ENCODE measurements around the gene SNAP23. TPM values are rescaled to one million over a fixed set of nuclear protein-coding genes. Genes with fewer than 3 reads are reported as not detected.

The SNAP23 gene
- total RNA-seq, 1 experiment from 2014 or later: 63.2 TPM

DNA sequence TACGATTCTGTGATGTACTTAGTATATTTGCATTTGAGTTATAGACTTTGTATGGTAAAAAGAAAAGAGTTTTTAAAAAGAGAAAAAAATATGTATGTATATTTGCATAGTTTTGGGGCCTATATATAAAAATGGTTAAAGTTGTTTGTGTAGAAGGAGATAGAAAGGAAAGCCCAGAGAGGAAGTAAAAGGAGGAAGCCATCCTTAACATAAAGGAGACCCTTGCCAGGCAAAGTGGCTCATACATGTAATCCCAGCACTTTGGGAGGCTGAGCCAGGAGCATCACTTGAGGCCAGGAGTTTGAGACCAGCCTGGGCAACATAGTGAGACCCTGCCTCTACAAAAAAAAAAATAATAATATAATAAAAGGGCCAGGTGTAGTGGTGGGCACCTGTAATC, 8.4 kb downstream of the SNAP23 start:
- H2BK20ac ChIP-seq (ENCODE audit: low read depth, low read length, poor library complexity, severe bottlenecking): no peak overlapping the region
- no peaks in the 10 kb centered on the region for H3K27me3 ChIP-seq (ENCODE audit: insufficient read depth, low read length)
- peaks cover 2% of the 10 kb centered on the region; the same call in 1 of the 2 replicates for H3K79me2 ChIP-seq (ENCODE audit: insufficient read depth, low read length)
- no peaks in the 10 kb centered on the region for H3K23me2 ChIP-seq (ENCODE audit: insufficient read length, low read depth, low read length, poor library complexity, severe bottlenecking)
- peaks cover 4% of the 10 kb centered on the region; the same call in 1 of the 2 replicates for H3K4me1 ChIP-seq (ENCODE audit: insufficient read depth, low read length)
- no peak overlapping the region for H2AK5ac ChIP-seq (ENCODE audit: insufficient read length, low read length)
- no peak overlapping the region for H4K5ac ChIP-seq (ENCODE audit: insufficient read length, low read depth, low read length)
- no peaks in the 10 kb centered on the region for H3K27me3 Mint-ChIP-seq (ENCODE audit: low read depth)
- no peak overlapping the region for H4K91ac ChIP-seq (ENCODE audit: insufficient read length, low read depth, low read length)
- no peak overlapping the region for H3T11ph ChIP-seq (ENCODE audit: low read length)
- no peak overlapping the region for H3K18ac ChIP-seq (ENCODE audit: insufficient read length, low read depth, low read length)
- WGBS (ENCODE audit: extremely low coverage, insufficient read length, low lambda C conversion rate): 100% methylated on average over 1 of the region's 1 CpG
- H3K4me3 Mint-ChIP-seq: no peak overlapping the region
- no peak overlapping the region for H3K27ac Mint-ChIP-seq
- no peak overlapping the region for H3K14ac ChIP-seq (ENCODE audit: insufficient read depth, low read length)
- H2BK120ac ChIP-seq (ENCODE audit: low read depth, low read length, poor library complexity, severe bottlenecking): no peak overlapping the region
- no peak overlapping the region for H3K9ac ChIP-seq (ENCODE audit: extremely low read depth, insufficient read length, low read length)
- no peak overlapping the region for H3K23ac ChIP-seq (ENCODE audit: insufficient read length, low read depth, low read length)
- H3K9me3 Mint-ChIP-seq: no peaks in the 10 kb centered on the region
- peaks cover 5% of the 10 kb centered on the region for H3K79me1 ChIP-seq (ENCODE audit: insufficient read depth, low read depth, low read length, poor library complexity, severe bottlenecking)
- H2AFZ ChIP-seq (ENCODE audit: low read length): no peak overlapping the region
- H4K20me1 ChIP-seq (ENCODE audit: control insufficient read depth, insufficient read depth, insufficient read length): no peaks in the 10 kb centered on the region
- peaks cover 0 to 6% (median 5%) of the 10 kb centered on the region in 3 experiments; a peak in 5 of 7 replicates for H3K36me3 Mint-ChIP-seq (ENCODE audit: insufficient read depth in 1 of 3, low read depth in 3 of 3)
- DNase-seq: no peak
- no peak overlapping the region for H3K4me2 ChIP-seq (ENCODE audit: insufficient read depth, insufficient read length, low read length)
- H3K4me1 Mint-ChIP-seq: peaks cover 16 to 17% of the 10 kb centered on the region in 2 experiments
- no peak overlapping the region for H3K27ac ChIP-seq (ENCODE audit: insufficient read length, low read depth, low read length)
- no peak overlapping the region for H4K8ac ChIP-seq (replicated peaks; ENCODE audit: insufficient read length, low read depth, low read length)
- no peak overlapping the region for H2BK15ac ChIP-seq (ENCODE audit: low read depth, low read length)
- H3K9me3 ChIP-seq (ENCODE audit: control insufficient read depth, low read depth, low read length): no peaks in the 10 kb centered on the region
- TF ChIP-seq CTCF (conservative IDR thresholded peaks at IDR 0.05): no peak
- no peak overlapping the region for H3K56ac ChIP-seq (ENCODE audit: insufficient read length, low read depth, low read length)
- no peak overlapping the region for H2BK12ac ChIP-seq (ENCODE audit: insufficient read length, low read depth, low read length)
- no peak overlapping the region for H3K4ac ChIP-seq (ENCODE audit: low read depth, low read length)
- no peak overlapping the region for H2BK5ac ChIP-seq (ENCODE audit: insufficient read length, low read length)
